HFFc6 (cell line): ENCODE results near the gene RFXANK. TPM values are rescaled to one million over a fixed set of nuclear protein-coding genes. Genes with fewer than 3 reads are reported as not detected.

Experiments
- DNase-seq: peaks from one replicate; pipeline ENCODE4 v3.0.0-alpha.2; 2018
- H3K27ac Mint-ChIP-seq: 2 replicates; pipeline ENCODE4 v1.8.0; 2020; ENCODE audit warnings: mild to moderate bottlenecking, mixed read lengths
- H3K27me3 Mint-ChIP-seq: 2 replicates; pipeline ENCODE4 v1.8.0; 2021; ENCODE audit warnings: mild to moderate bottlenecking, moderate library complexity, mixed read lengths; ENCODE audit not compliant: insufficient read depth
- H3K36me3 Mint-ChIP-seq: 2 replicates; pipeline ENCODE4 v1.8.0; 2021; ENCODE audit warnings: low read depth, mixed read lengths
- H3K4me1 Mint-ChIP-seq: 2 replicates; pipeline ENCODE4 v1.8.0; 2020; ENCODE audit warnings: low read depth, mixed read lengths
- H3K4me3 Mint-ChIP-seq: 2 replicates; pipeline ENCODE4 v1.8.0; 2020; ENCODE audit warnings: mild to moderate bottlenecking, moderate library complexity, mixed read lengths
- H3K9me3 Mint-ChIP-seq: 2 replicates; pipeline ENCODE4 v1.8.0; 2020; ENCODE audit warnings: mild to moderate bottlenecking, mixed read lengths
- total RNA-seq, 6 experiments: library from RNA; stranded (reverse); fragmentation: NEBNext Ultra II Directional; extraction: Animal tissue kit (Norgen Biotek cat#: 25700); gene quantifications; 2 replicates in 1 of 6; 3 replicates in 5 of 6; pipeline ENCODE4 v1.2.3, GENCODE V29; 2021
- TF ChIP-seq, protein P1 (sequence below): fragments of 200-600 bp; sonication (generic); IDR thresholded peaks from 2 replicates; pipeline ENCODE4 v1.5.0; 2021; ENCODE audit warnings: antibody characterized with exemption, mild to moderate bottlenecking

Gene RFXANK
- total RNA-seq, 6 experiments from 2014 or later: 63.7 to 84.6 (median 75.7) TPM

DNA sequence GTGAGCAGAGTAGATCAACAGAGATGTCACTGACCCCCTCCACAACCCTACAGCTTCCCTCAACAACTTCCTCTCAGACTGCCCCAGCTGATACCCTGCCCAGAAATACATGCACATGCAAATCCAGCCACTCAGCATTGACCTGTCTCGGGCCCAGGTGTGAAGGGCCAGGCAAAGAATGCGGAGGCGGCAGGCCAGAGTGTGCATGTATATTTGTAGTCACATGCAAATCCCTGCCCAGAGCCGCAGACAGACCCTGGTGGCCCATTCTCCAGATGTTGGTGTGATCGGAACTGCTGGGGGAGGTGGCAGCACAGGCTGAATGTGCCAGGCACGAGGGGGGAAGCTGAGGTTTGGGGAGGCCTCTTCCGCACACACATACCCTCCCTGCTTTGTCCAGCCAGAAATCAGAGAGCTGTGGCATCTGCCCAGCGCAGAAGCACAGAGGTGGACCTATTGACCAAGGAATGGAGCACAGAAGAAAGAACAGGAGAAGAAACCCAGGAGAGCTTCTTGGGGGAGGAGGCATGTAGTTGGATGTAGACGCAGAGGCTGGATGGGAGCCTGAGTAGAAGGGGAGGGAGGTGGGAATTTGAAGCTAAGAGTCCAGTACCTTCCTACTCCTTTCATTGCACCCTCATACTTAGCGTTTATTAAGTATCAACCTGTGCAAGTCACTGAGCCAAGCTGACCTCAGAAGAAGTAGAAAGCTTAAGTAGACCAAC lies 36.4 kb upstream of the RFXANK start:
- Mint-ChIP-seq H3K4me3 (no peak overlapping the region), H3K27ac (no peak overlapping the region), H3K9me3 (peaks cover 3% of the 10 kb centered on the region; the same call in 1 of the 2 replicates), H3K4me1 (no peaks in the 10 kb centered on the region), H3K27me3 (peaks cover 1% of the 10 kb centered on the region), H3K36me3 (peaks cover 6% of the 10 kb centered on the region; the same call in 1 of the 2 replicates)
- TF ChIP-seq, protein P1, sequence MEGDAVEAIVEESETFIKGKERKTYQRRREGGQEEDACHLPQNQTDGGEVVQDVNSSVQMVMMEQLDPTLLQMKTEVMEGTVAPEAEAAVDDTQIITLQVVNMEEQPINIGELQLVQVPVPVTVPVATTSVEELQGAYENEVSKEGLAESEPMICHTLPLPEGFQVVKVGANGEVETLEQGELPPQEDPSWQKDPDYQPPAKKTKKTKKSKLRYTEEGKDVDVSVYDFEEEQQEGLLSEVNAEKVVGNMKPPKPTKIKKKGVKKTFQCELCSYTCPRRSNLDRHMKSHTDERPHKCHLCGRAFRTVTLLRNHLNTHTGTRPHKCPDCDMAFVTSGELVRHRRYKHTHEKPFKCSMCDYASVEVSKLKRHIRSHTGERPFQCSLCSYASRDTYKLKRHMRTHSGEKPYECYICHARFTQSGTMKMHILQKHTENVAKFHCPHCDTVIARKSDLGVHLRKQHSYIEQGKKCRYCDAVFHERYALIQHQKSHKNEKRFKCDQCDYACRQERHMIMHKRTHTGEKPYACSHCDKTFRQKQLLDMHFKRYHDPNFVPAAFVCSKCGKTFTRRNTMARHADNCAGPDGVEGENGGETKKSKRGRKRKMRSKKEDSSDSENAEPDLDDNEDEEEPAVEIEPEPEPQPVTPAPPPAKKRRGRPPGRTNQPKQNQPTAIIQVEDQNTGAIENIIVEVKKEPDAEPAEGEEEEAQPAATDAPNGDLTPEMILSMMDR: no peak
- no peak for DNase-seq

DNA sequence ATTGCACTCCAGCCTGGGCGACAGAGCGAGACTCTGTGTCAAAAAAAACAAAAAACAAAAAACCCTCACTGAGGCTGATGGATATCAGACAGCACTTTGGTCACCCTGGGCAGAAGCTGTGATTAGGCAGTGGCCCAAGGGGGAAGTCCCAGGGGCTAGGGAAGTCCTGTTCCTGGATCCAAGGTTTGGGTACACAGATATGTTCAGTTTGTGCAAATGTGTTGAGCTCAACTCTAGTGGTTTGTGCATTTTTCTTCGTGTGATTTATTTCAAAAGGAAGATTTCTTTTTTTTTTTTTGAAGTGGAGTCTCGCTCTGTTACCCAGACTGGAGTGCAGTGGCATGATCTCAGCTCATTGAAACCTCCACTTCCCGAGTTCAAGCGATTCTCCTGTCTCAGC lies 34.2 kb upstream of the RFXANK start:
- no peak for DNase-seq
- Mint-ChIP-seq H3K9me3 (peaks cover 3% of the 10 kb centered on the region; the same call in 1 of the 2 replicates), H3K27me3 (peaks cover 1% of the 10 kb centered on the region), H3K36me3 (peaks cover 6% of the 10 kb centered on the region; the same call in 1 of the 2 replicates), H3K27ac (no peak overlapping the region), H3K4me1 (no peaks in the 10 kb centered on the region), H3K4me3 (no peak overlapping the region)
- TF ChIP-seq, protein P1: no peak

DNA sequence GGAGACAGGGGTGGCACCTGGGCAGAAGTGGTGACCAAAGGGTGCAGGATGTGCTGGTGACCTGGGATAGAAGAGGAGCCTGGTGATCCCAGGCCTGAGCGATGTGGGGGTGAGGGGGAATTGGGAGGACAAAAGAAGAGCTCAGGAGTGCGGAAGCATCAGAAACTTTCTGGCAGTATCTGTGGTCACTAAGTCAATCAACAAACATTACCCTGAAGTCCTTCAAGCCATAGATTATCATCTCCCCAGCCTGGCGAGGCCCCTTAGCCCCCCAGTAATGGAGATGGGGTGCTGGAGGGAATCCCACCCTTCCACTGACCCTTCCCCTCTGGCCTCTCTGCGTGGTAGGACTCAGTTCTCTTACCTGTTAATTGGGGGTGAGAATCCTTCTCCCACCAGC lies 32.5 kb upstream of the RFXANK start:
- H3K27me3 Mint-ChIP-seq: no peaks in the 10 kb centered on the region; the same call in 1 of the 2 replicates
- no peaks in the 10 kb centered on the region for H3K4me1 Mint-ChIP-seq
- H3K4me3 Mint-ChIP-seq: no peak overlapping the region
- TF ChIP-seq, protein P1: no peak
- peaks cover 6% of the 10 kb centered on the region; the same call in 1 of the 2 replicates for H3K36me3 Mint-ChIP-seq
- peaks cover 3% of the 10 kb centered on the region; the same call in 1 of the 2 replicates for H3K9me3 Mint-ChIP-seq
- no peak for DNase-seq
- no peak overlapping the region for H3K27ac Mint-ChIP-seq

DNA sequence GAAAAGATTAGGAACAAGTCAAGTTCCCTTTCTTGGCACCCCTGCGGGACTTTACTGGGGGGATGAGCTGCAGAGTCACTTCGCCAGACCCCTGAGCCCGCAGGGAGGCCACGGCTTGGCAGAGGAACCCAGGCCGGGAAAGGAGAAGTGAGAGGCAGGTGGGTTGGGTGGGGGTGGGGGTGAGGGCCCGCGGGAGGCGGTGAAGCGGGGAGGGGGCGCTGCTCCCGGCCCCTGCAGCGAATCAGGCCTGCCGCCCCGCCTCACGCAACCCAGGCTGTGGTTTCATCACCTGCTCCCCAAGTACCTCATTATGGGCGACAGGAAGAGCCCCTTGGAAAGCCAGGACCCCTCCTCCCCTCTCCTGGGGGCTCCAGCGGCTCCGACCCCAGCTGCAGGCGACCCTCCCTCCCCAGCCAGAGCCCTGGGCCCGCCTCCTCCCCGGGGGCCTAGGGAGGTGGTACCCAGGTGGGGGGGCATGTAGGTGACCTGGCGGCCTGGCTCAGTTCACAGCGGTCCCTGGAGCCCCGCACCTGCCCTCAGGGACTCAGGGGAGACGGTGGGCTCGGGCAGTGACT lies 31.5 kb upstream of the RFXANK start:
- DNase-seq: no peak
- H3K9me3 Mint-ChIP-seq: peaks cover 3% of the 10 kb centered on the region; the same call in 1 of the 2 replicates

DNA sequence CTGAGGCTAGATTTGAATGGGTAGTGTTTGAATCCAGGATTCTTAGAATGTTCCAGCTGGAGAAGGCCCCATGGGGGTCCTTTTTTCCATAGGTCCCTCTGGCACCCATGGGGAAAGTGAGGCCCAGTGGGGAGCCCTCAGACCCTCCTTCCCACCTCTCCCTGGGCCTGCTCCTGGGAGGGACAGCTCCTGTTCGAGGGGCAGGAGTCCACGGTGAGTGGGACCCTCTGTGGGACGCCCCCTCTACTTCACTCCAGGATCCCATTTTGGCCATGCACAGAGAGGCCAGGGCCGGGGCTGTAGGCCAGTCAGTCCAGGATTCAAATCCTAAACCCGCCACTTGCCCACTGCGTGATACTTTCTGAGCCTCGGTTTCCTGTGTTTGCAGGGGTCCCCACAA lies 29.6 kb upstream of the RFXANK start:
- no peaks in the 10 kb centered on the region for H3K9me3 Mint-ChIP-seq
- no peaks in the 10 kb centered on the region for H3K4me1 Mint-ChIP-seq
- no peaks in the 10 kb centered on the region for H3K36me3 Mint-ChIP-seq
- H3K27ac Mint-ChIP-seq: no peak overlapping the region
- DNase-seq: no peak
- TF ChIP-seq, protein P1: no peak
- no peaks in the 10 kb centered on the region for H3K27me3 Mint-ChIP-seq
- H3K4me3 Mint-ChIP-seq: no peak overlapping the region

More for the DNA sequence above, 31.5 kb upstream of the RFXANK start:
- Mint-ChIP-seq H3K27me3 (no peaks in the 10 kb centered on the region; the same call in 1 of the 2 replicates), H3K4me1 (no peaks in the 10 kb centered on the region), H3K27ac (no peak overlapping the region), H3K36me3 (peaks cover 5% of the 10 kb centered on the region; the same call in 1 of the 2 replicates), H3K4me3 (no peak overlapping the region)
- TF ChIP-seq, protein P1: no peak
